Measurements from ENCODE around the gene CAB39.

DNA sequence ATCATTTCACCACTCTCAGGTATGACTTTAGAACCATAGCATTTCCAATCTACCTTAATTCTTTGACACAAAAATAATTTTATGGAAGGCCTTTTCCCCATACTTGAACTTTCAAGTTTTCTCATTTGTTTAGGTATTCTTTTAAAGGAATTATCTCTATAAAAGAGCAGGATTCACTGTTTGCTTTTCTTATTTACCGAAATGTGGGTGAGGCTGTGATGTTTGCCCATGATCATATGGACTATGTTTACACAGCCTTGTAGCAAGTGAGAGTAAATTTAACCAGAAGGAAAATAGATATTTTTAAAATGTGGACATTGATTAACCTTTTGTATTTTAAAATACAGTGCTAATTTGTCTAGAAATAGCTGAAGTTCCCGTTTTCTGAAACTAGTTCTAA is 26.3 kb downstream of the CAB39 start:
- TF ChIP-seq, protein P1, sequence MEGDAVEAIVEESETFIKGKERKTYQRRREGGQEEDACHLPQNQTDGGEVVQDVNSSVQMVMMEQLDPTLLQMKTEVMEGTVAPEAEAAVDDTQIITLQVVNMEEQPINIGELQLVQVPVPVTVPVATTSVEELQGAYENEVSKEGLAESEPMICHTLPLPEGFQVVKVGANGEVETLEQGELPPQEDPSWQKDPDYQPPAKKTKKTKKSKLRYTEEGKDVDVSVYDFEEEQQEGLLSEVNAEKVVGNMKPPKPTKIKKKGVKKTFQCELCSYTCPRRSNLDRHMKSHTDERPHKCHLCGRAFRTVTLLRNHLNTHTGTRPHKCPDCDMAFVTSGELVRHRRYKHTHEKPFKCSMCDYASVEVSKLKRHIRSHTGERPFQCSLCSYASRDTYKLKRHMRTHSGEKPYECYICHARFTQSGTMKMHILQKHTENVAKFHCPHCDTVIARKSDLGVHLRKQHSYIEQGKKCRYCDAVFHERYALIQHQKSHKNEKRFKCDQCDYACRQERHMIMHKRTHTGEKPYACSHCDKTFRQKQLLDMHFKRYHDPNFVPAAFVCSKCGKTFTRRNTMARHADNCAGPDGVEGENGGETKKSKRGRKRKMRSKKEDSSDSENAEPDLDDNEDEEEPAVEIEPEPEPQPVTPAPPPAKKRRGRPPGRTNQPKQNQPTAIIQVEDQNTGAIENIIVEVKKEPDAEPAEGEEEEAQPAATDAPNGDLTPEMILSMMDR (IDR thresholded peaks at IDR 0.05) = no peak
- TF ChIP-seq POLR2A (IDR thresholded peaks at IDR 0.05) (no peak), EP300 (IDR thresholded peaks at IDR 0.05; ENCODE audit: low read depth) (no peak)
